Astrocyte of the cerebellum (primary cell): ENCODE data around the gene SHANK1.

Experiments used
- DNase-seq: peaks from one replicate; pipeline ENCODE4 v3.0.0-alpha.2; 2011; ENCODE audit warnings: low read depth
- H3K4me3 ChIP-seq: 2 replicates; pipeline ENCODE4 v1.5.1; 2011; ENCODE audit warnings: mild to moderate bottlenecking, low read depth, low read length, moderate library complexity
- in situ Hi-C: cut with HindIII; loops from 2 replicates; pipeline ENCODE4 v1.10.0; 2017; ENCODE audit warnings: low sequenced_read_pairs
- TF ChIP-seq, protein P1 (sequence below): IDR thresholded peaks from 2 replicates; pipeline ENCODE4 v1.5.1; 2012; ENCODE audit warnings: low read length, low read depth, moderate library complexity, mild to moderate bottlenecking; ENCODE audit errors: missing control alignments

Gene SHANK1

DNA sequence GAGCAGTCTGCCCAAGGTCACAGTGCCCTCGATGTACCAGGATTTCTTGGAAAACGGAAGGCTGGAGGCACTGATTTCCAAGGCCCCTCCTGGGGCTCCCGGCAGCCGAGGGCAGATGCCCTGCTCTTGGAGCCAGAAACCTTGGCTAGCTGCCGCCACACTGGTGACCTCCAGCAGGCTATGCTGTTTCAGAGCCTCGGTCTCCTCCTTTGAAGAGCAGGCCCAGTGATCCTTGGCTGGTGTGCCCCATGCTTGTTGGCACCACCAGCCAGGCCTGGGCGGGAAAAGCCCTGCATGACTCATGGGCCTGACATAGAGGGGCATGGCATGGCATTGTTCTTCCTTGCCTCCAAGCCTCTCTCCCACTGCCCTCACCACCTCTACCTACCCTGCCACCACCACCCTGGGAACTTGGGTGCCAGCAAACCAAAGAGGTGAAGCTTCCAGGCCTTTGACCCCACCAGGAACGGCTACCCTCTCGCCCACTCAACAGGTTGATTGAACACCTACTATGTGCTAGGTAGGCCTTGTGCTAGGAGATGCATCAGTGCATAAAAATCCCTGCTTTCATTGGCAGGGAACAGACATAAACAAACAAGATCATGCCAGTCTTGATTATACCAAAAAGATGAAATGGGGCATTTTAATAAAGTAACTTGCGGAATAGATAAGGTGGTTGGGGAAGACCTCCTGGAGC, 2.0 kb upstream of the SHANK1 start:
- no peak overlapping the region for H3K4me3 ChIP-seq
- DNase-seq = no peak
- in situ Hi-C loops = no loop called here
- TF ChIP-seq, protein P1, sequence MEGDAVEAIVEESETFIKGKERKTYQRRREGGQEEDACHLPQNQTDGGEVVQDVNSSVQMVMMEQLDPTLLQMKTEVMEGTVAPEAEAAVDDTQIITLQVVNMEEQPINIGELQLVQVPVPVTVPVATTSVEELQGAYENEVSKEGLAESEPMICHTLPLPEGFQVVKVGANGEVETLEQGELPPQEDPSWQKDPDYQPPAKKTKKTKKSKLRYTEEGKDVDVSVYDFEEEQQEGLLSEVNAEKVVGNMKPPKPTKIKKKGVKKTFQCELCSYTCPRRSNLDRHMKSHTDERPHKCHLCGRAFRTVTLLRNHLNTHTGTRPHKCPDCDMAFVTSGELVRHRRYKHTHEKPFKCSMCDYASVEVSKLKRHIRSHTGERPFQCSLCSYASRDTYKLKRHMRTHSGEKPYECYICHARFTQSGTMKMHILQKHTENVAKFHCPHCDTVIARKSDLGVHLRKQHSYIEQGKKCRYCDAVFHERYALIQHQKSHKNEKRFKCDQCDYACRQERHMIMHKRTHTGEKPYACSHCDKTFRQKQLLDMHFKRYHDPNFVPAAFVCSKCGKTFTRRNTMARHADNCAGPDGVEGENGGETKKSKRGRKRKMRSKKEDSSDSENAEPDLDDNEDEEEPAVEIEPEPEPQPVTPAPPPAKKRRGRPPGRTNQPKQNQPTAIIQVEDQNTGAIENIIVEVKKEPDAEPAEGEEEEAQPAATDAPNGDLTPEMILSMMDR = no peak

DNA sequence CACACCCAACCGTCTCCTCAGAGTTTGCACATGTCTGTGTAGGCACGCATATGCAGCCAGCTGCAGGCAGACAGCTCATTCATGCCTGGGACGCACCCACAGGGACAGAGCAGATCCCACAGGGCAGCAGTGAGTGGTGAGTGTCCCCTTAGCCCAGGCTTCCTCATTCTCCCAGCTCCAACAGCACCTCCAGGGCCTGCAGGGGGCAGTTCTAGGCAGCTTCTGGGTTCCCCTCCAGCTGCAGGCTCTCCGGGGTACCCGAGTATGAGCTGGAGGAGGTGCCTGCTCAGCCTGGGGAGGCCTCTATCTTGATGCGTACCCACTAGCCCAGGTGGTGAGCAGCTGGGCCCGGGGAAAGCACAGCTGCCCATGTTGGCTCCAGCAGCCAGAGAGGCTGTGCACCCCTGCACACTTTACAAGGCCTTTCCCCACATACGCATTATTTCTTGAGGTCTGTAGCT, 1.3 kb upstream of the SHANK1 start:
- in situ Hi-C loops = no loop called here
- DNase-seq = no peak

DNA sequence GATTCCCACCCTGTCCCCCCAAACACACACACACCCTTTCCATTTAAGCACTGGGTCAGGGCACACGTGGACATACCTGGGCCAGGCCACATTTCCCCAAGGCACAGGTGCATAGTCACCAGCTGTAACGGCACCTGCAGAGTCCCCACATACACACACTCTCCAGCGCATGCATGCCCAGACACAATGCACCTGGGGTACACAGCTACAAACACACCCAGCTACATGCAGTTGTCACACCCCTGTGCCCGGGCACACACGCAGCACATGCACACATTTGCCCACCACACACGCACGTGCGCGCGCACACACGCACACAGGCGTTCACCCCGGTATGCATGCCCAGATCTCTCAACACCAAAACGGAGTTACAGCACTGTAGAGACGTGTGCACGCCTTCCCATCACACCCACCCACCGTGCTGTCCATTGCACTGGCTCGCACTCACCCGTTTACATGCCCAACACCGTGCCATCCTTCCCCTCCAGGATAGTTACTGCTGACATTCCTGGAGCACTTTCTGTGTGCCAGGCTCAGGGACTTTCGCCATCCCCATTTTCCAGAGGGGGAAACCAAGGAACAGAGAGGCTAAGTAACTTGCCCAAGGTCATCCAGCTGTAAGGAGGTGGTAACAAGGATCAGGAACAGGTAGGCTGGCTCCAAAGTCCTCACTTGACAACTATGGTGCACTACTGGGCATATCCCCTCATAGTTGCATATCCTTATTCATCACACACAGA, 749 bp upstream of the SHANK1 start:
- in situ Hi-C loops = no loop called here
- no peak for DNase-seq
- no peak overlapping the region for H3K4me3 ChIP-seq
- TF ChIP-seq, protein P1 = no peak

More for the DNA sequence above, 1.3 kb upstream of the SHANK1 start:
- H3K4me3 ChIP-seq = no peak overlapping the region
- TF ChIP-seq, protein P1 = no peak

DNA sequence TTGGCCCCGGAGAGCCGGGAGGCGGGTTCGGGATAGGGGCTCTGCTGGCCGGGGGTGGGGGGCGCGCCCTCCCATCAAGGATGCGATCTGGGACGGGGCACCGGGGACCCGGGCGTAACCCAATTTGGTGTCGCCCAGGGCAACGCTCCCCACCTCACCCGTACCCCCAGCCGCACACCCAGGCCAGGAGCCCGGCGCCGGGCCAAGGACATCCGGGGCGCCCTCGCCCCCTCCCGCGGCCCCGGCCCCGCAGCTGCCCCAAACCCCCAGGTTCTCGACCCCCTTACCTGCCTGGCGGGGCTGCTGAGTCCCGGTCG, 525 bp downstream of the SHANK1 start:
- DNase-seq = no peak
- in situ Hi-C loops = no loop called here
- TF ChIP-seq, protein P1 = no peak
- H3K4me3 ChIP-seq = peak overlapping the region; percentile 7

DNA sequence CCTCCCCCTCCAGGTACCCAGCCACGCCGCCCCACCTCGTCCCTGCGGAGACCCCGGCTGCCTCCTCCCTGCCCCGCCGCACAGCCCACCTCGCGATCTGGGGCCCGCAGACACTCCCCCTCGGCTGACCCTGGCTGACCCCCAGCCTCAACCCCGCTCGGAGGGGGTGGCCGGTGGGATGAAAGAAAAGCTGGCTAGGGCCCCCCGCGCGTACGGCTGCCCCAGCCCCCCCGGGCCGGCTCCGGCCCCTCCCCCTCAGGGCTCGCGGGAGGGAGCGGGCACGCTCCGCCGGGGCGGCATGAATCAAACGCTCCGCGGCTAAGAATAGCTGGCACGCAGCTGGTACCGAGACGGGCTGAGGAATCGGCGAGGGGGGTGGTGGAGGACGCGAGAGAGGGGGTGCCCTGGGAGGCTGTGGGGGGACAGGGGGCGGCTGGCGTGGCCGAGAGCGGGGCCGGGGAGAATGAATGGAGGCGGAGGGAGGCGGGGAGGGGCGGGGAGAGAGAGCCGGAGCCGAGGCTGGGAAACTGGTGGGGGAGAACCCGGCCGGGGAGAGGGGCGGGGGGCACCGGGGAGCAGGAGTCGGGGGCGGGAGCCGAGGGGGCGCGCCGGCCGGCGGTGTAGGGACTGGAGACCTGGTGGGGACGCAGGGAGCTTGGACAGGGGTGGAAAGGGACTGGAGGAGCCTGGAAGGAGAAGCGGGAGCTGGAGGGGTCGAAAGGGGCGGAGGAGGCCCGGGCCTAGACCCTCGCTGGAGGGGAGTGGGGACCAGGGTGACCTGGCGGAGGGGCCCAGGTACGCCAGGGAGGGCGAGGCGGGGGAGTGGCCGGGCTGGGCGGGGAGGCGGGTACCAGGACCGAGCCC, 1.1 kb downstream of the SHANK1 start:
- TF ChIP-seq, protein P1 = no peak
- DNase-seq = no peak
- in situ Hi-C loops = no loop called here
- peak overlapping the region; percentile 7 for H3K4me3 ChIP-seq

DNA sequence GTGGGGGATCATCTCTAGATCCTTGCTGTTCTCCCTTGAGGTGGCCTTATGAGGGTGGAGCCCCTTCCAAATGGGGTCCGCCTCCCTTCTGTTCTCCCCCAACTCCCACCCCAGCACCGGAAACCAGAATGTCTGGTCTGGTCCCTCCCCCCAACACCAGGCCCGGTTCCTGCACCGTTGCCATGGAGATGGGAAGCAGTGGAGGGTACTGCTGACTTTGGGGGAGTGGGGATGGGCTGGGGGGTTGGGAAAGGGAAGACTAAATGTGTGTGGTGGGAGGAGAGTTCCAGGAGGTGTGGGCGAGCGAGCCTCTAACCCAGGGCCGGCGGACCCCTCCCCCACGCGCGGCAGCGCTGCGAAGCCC, 1.7 kb downstream of the SHANK1 start:
- DNase-seq = no peak
- H3K4me3 ChIP-seq = no peak overlapping the region
- TF ChIP-seq, protein P1 = no peak
- in situ Hi-C loops = no loop called here
